Measurements from ENCODE around the gene RALGPS1. TPM values are rescaled to one million over a fixed set of nuclear protein-coding genes. Genes with fewer than 3 reads are reported as not detected.

RALGPS1 gene
- total RNA-seq, 2 experiments from 2014 or later = 1.9 to 4.4 TPM

GRCh38 chr9:127209948-127210640, 295.5 kb downstream of the RALGPS1 start:
- no peak for ATAC-seq
- Mint-ChIP-seq H3K36me3 (no peaks in the 10 kb centered on the region), H3K9me3 (ENCODE audit: low read depth) (no peaks in the 10 kb centered on the region), H3K27me3 (no peaks in the 10 kb centered on the region), H3K4me1 (peaks cover 3% of the 10 kb centered on the region), H3K27ac (no peak overlapping the region), H3K4me3 (no peak overlapping the region)
- DNase-seq = no peak
- CTCF ChIA-PET = no interaction called here

- no peak for ATAC-seq
- no peak overlapping the region for H3K27ac Mint-ChIP-seq
Measured at GRCh38 chr9:127210851-127211730, 296.5 kb downstream of the RALGPS1 start.

DNA sequence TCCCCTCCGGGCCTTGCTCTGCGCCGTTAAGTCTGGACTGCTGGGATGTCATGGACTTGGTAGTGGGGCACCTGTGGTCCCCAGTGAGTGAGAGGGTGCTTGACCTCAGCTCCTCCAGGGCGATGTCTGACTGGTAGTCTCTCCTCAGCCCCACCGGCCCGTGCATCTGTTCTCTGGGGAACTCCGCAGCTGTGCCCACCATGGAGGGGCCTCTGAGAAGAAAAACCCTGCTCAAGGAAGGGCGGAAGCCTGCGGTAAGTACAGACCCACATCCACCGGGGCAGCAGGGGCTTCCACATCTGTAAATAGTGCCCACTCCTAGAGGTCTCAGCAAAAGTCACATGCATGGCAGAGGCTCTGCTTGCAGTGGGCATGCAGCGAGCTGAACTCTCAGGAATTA, 297.4 kb downstream of the RALGPS1 start:
- Mint-ChIP-seq H3K27ac (no peak overlapping the region), H3K4me1 (peaks cover 3% of the 10 kb centered on the region), H3K27me3 (no peaks in the 10 kb centered on the region), H3K4me3 (no peak overlapping the region), H3K36me3 (no peaks in the 10 kb centered on the region), H3K9me3 (ENCODE audit: low read depth) (no peaks in the 10 kb centered on the region)
- no peak for DNase-seq
- CTCF ChIA-PET = interaction anchor here (1.3 kb wide), 1 partner anchor 271 kb away, joined by 6 read pairs; no protein-coding TSS in a partner anchor
- no peak for ATAC-seq

More at GRCh38 chr9:127210851-127211730, 296.5 kb downstream of the RALGPS1 start:
- H3K9me3 Mint-ChIP-seq (ENCODE audit: low read depth) = no peaks in the 10 kb centered on the region
- H3K27me3 Mint-ChIP-seq = no peaks in the 10 kb centered on the region
- no peak overlapping the region for H3K4me3 Mint-ChIP-seq
- no peaks in the 10 kb centered on the region for H3K36me3 Mint-ChIP-seq
- CTCF ChIA-PET = interaction anchor here (1.3 kb wide), 1 partner anchor 271 kb away, joined by 6 read pairs; no protein-coding TSS in a partner anchor
- no peak for DNase-seq
- peaks cover 3% of the 10 kb centered on the region for H3K4me1 Mint-ChIP-seq

- no peak for DNase-seq
- Mint-ChIP-seq H3K4me1 (no peaks in the 10 kb centered on the region), H3K9me3 (ENCODE audit: low read depth) (no peaks in the 10 kb centered on the region), H3K27me3 (no peaks in the 10 kb centered on the region), H3K4me3 (no peak overlapping the region), H3K27ac (no peak overlapping the region), H3K36me3 (no peaks in the 10 kb centered on the region)
- no peak for ATAC-seq
- CTCF ChIA-PET = interaction anchor here (1.5 kb wide), 1 partner anchor 206 kb away, joined by 4 read pairs; no protein-coding TSS in a partner anchor
Measured at GRCh38 chr9:127212453-127212852, 297.9 kb downstream of the RALGPS1 start.

GRCh38 chr9:127213859-127214258, 299.3 kb downstream of the RALGPS1 start:
- H3K4me1 Mint-ChIP-seq = no peaks in the 10 kb centered on the region
- CTCF ChIA-PET = interaction anchor here (1.0 to 3.8 kb wide), 8 partner anchors 12 to 222 kb away, joined by 3 to 33 read pairs (median 4); partner anchors contain the start of gene SLC2A8
- H3K4me3 Mint-ChIP-seq = no peak overlapping the region
- ATAC-seq (no peak), DNase-seq (no peak)
- no peak overlapping the region for H3K27ac Mint-ChIP-seq
- H3K36me3 Mint-ChIP-seq = no peaks in the 10 kb centered on the region
- no peaks in the 10 kb centered on the region for H3K27me3 Mint-ChIP-seq
- H3K9me3 Mint-ChIP-seq (ENCODE audit: low read depth) = no peaks in the 10 kb centered on the region

DNA sequence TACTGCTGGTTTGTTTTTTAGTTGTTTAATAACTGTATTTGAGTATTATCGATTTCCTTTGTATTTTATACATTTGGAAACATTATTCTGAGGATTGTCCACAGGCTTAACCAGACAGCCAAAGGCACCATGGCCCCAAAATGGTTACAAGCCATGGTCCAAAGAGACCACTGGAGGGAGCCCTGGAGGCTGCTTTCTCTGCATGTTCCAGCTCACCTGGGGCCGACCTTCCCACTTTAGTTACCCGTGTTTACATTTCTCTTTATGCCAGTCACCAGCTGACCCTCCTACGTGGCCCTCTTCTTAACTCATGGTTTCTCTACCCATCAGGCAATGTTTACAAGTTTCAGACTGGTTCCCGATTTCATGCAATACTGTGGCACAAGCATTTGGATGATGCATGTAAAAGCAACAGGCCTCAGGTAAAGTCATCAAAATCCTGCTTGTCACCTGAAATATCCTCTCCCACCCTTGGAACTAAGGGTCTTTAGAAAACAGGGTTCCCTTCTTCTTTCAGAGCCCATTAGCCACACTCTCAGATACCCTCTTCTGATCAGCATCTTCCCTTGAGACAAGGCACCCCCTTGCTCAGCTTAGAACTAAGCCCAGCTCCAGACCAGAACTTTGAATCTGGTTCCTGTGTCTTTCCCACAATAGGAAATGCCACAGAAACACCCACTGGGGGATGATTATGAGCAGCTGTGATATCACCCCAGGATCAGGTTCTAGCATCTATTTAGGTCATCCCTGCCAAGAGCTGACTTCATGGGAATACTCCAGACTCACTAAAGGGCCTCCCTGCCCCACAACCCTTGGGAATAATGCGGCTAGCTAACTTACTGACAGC, 300.1 kb downstream of the RALGPS1 start:
- ATAC-seq (peak; percentile 82), DNase-seq (peak; percentile 74)
- no peaks in the 10 kb centered on the region for H3K27me3 Mint-ChIP-seq

DNA sequence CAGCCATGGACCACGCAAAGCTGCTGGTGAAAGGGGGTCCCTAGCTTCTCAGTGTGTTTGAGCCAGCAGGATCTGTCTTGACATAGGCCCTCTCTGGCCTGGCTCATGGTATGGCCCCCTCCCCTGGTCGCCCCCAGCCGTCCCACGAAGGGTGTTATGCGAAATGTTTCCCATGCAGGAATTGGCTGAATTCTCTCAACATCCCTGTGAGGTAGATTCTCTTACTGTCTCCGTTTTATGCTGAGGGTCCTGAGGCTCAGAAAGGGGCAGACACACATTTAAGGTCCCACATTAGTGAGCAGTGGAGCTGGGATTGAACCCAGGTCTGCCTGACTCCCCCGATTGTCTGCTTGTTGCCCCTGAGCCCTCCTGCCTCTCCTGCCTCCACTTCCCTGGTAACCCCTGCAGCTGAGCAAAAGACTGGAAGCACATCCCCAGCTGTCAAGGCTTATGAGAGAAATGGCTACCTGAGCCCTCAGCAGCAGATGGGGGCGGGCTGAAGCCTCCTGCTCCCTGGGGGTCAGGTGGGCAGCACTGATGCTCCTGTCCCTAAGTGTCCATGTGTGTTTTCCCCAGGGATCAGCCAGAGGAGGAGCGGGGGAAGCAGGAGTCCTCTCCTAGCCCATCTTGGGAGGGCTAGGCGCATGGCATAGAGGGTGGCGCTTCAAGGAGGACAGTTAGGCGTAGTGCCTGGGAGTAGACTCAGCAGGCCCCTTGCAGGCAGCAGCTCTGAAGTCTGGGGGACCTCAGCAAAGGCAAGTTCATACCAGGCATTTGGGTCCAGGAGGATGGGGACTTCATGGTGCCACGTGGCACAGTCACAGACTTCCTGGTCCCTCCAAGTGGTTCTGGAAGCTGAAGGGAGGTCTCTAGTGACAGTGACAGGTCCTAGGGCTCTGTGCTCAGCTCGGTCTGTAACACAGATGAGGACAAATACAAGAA, 301.0 kb downstream of the RALGPS1 start:
- Mint-ChIP-seq H3K4me3 (no peak overlapping the region), H3K9me3 (ENCODE audit: low read depth) (no peaks in the 10 kb centered on the region)
- no peak for ATAC-seq

More for the DNA sequence above, 300.1 kb downstream of the RALGPS1 start:
- H3K27ac Mint-ChIP-seq = no peak overlapping the region
- H3K9me3 Mint-ChIP-seq (ENCODE audit: low read depth) = no peaks in the 10 kb centered on the region
- CTCF ChIA-PET = interaction anchor here (0.6 to 3.8 kb wide), 17 partner anchors 11 to 520 kb away, joined by 3 to 33 read pairs (median 3); partner anchors contain the start of genes RALGPS1 and SLC2A8
- H3K4me3 Mint-ChIP-seq = no peak overlapping the region
- H3K4me1 Mint-ChIP-seq = no peaks in the 10 kb centered on the region
- H3K36me3 Mint-ChIP-seq = no peaks in the 10 kb centered on the region

GRCh38 chr9:127216210-127216887, 301.8 kb downstream of the RALGPS1 start:
- no peak overlapping the region for H3K27ac Mint-ChIP-seq
- CTCF ChIA-PET = interaction anchor here (0.8 to 3.8 kb wide), 5 partner anchors 9 to 184 kb away, joined by 3 to 33 read pairs (median 9); partner anchors contain the start of gene SLC2A8
- DNase-seq (no peak), ATAC-seq (no peak)
- H3K9me3 Mint-ChIP-seq (ENCODE audit: low read depth) = no peaks in the 10 kb centered on the region
- no peaks in the 10 kb centered on the region for H3K27me3 Mint-ChIP-seq
- peaks cover under 1% of the 10 kb centered on the region for H3K4me1 Mint-ChIP-seq
- no peak overlapping the region for H3K4me3 Mint-ChIP-seq
- no peaks in the 10 kb centered on the region for H3K36me3 Mint-ChIP-seq

More for the DNA sequence above, 301.0 kb downstream of the RALGPS1 start:
- CTCF ChIA-PET = interaction anchor here (0.8 to 3.8 kb wide), 13 partner anchors 10 to 519 kb away, joined by 3 to 33 read pairs (median 4); partner anchors contain the start of genes RALGPS1 and SLC2A8
- Mint-ChIP-seq H3K27ac (no peak overlapping the region), H3K27me3 (no peaks in the 10 kb centered on the region), H3K4me1 (no peaks in the 10 kb centered on the region), H3K36me3 (no peaks in the 10 kb centered on the region)
- no peak for DNase-seq

DNA sequence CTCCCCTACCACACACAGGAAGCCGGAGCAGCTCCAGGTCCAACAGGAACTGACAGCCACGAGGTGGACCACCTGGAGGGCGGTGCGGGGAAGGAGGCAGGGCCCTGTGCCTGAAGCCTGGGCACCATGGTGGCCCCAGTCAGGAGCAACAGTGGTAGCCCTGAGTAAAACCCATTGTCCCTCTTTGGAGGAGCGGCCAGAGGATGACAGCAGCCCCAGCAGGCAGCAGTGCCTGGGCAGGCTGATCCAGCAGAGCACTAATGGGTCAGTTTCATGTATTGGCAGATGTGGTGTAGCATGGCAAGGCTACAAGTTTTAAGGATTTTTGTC, 302.3 kb downstream of the RALGPS1 start:
- H3K27ac Mint-ChIP-seq = no peak overlapping the region
- ATAC-seq (no peak), DNase-seq (no peak)
- peaks cover 6% of the 10 kb centered on the region for H3K4me1 Mint-ChIP-seq
- CTCF ChIA-PET = interaction anchor here (0.8 to 1.4 kb wide), 2 partner anchors 12 to 183 kb away, joined by 3 to 4 read pairs; no protein-coding TSS in a partner anchor
- no peaks in the 10 kb centered on the region for H3K36me3 Mint-ChIP-seq
- H3K27me3 Mint-ChIP-seq = peaks cover under 1% of the 10 kb centered on the region
- no peaks in the 10 kb centered on the region for H3K9me3 Mint-ChIP-seq (ENCODE audit: low read depth)
- H3K4me3 Mint-ChIP-seq = no peak overlapping the region

DNA sequence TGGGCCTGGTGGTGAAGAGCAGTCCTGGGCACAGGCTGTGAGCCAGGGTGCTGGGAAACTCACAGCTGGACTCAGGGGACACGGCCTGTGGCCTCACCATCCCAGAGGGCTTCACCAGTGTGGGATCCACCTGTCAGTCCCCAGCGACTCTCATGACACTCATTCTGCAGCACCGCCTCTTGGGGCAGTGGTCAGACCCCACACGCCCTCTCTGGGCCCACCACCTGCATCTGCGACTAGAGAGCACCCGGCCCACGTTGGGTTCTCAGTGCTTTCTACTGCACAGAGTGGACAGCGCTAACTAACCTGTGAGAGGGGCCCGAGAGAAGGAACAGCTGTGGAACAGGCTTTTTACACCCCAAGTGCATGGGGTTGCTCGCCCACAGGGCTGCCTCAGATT, 304.2 kb downstream of the RALGPS1 start:
- ATAC-seq (no peak), DNase-seq (no peak)
- no peaks in the 10 kb centered on the region for H3K9me3 Mint-ChIP-seq (ENCODE audit: low read depth)
- H3K4me1 Mint-ChIP-seq = peaks cover 12% of the 10 kb centered on the region
- no peaks in the 10 kb centered on the region for H3K36me3 Mint-ChIP-seq
- H3K27ac Mint-ChIP-seq = no peak overlapping the region
- H3K27me3 Mint-ChIP-seq = peaks cover 16% of the 10 kb centered on the region
- CTCF ChIA-PET = interaction anchor here (1.2 to 1.3 kb wide), 2 partner anchors 170 to 178 kb away, joined by 3 to 5 read pairs; partner anchors contain the start of gene SLC2A8
- no peak overlapping the region for H3K4me3 Mint-ChIP-seq

DNA sequence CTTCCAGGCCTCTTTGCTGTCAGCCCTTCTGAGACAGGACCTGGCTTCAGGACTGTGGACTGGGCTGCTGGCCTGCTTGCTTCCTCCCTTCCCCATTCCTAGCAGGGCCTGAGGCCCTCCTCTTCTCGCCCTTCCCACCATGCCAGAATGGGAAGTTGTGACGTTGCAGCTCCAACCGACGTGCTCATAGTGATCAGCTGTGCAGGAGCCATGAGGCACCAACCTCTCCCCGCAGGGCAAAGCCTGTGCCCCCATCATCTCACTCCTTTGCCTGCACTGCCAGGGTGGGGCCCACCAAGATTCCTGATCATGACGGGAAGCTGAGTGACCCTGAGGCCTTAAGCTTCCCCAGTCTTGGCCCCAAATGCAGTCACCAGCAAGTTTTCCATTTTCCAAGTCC, 304.9 kb downstream of the RALGPS1 start:
- ATAC-seq (no peak), DNase-seq (no peak)
- Mint-ChIP-seq H3K4me3 (no peak overlapping the region), H3K9me3 (ENCODE audit: low read depth) (no peaks in the 10 kb centered on the region), H3K27ac (no peak overlapping the region), H3K4me1 (peaks cover 16% of the 10 kb centered on the region), H3K36me3 (no peaks in the 10 kb centered on the region), H3K27me3 (peaks cover 19% of the 10 kb centered on the region)
- CTCF ChIA-PET = interaction anchor here (1.2 to 1.3 kb wide), 2 partner anchors 169 to 177 kb away, joined by 3 to 5 read pairs; partner anchors contain the start of gene SLC2A8
